Measurements from ENCODE around the gene TTLL6. TPM values are rescaled to one million over a fixed set of nuclear protein-coding genes. Genes with fewer than 3 reads are reported as not detected.

The TTLL6 gene
- total RNA-seq, 1 donor from 2014 or later: not detected

DNA sequence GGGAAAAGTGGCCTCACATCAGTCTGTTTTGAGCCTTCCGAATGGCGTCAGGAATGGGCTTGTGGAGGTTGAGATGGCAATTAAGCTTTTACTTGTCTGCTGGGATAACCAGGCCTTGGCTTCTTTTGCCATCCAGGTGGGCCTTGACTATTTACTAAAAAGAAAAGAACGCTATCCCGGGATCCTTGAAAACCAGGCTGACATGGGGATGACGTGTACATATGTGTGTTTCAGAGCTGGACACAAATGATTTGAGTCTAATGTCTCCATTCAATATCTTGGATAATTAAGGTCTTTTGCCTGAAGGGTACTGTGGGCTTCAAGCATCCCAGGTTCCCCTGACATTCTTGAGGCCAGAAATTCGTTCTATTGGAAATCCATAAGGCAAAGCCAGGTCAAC lies 55.9 kb downstream of the TTLL6 start:
- no peak overlapping the region for H3K4me3 Mint-ChIP-seq (ENCODE audit: unreplicated experiment)
- DNase-seq (ENCODE audit: extremely low spot score, unreplicated experiment): no peak
- no peaks in the 10 kb centered on the region for H3K4me1 Mint-ChIP-seq (ENCODE audit: unreplicated experiment)
- H3K27ac Mint-ChIP-seq (ENCODE audit: unreplicated experiment): no peak overlapping the region
- no peaks in the 10 kb centered on the region for H3K9me3 Mint-ChIP-seq (ENCODE audit: unreplicated experiment)
- H3K36me3 Mint-ChIP-seq (ENCODE audit: unreplicated experiment): no peaks in the 10 kb centered on the region
- TF ChIP-seq, protein P1, sequence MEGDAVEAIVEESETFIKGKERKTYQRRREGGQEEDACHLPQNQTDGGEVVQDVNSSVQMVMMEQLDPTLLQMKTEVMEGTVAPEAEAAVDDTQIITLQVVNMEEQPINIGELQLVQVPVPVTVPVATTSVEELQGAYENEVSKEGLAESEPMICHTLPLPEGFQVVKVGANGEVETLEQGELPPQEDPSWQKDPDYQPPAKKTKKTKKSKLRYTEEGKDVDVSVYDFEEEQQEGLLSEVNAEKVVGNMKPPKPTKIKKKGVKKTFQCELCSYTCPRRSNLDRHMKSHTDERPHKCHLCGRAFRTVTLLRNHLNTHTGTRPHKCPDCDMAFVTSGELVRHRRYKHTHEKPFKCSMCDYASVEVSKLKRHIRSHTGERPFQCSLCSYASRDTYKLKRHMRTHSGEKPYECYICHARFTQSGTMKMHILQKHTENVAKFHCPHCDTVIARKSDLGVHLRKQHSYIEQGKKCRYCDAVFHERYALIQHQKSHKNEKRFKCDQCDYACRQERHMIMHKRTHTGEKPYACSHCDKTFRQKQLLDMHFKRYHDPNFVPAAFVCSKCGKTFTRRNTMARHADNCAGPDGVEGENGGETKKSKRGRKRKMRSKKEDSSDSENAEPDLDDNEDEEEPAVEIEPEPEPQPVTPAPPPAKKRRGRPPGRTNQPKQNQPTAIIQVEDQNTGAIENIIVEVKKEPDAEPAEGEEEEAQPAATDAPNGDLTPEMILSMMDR (IDR thresholded peaks at IDR 0.05): no peak
- peaks cover 83% of the 10 kb centered on the region for H3K27me3 Mint-ChIP-seq (ENCODE audit: unreplicated experiment)

GRCh38 chr17:48760411-48760810 lies 56.6 kb downstream of the TTLL6 start:
- TF ChIP-seq, protein P1 (IDR thresholded peaks at IDR 0.05): no peak
- Mint-ChIP-seq H3K9me3 (ENCODE audit: unreplicated experiment) (no peaks in the 10 kb centered on the region), H3K4me3 (ENCODE audit: unreplicated experiment) (no peak overlapping the region), H3K36me3 (ENCODE audit: unreplicated experiment) (no peaks in the 10 kb centered on the region), H3K27ac (ENCODE audit: unreplicated experiment) (no peak overlapping the region), H3K27me3 (ENCODE audit: unreplicated experiment) (peaks cover 84% of the 10 kb centered on the region), H3K4me1 (ENCODE audit: unreplicated experiment) (no peaks in the 10 kb centered on the region)
- no peak for DNase-seq (ENCODE audit: extremely low spot score, unreplicated experiment)

GRCh38 chr17:48759288-48759687 lies 57.7 kb downstream of the TTLL6 start:
- Mint-ChIP-seq H3K36me3 (ENCODE audit: unreplicated experiment) (no peaks in the 10 kb centered on the region), H3K27me3 (ENCODE audit: unreplicated experiment) (peaks cover 85% of the 10 kb centered on the region), H3K4me3 (ENCODE audit: unreplicated experiment) (no peak overlapping the region), H3K27ac (ENCODE audit: unreplicated experiment) (no peak overlapping the region), H3K4me1 (ENCODE audit: unreplicated experiment) (no peaks in the 10 kb centered on the region), H3K9me3 (ENCODE audit: unreplicated experiment) (no peaks in the 10 kb centered on the region)
- no peak for DNase-seq (ENCODE audit: extremely low spot score, unreplicated experiment)
- TF ChIP-seq, protein P1 (IDR thresholded peaks at IDR 0.05): no peak

DNA sequence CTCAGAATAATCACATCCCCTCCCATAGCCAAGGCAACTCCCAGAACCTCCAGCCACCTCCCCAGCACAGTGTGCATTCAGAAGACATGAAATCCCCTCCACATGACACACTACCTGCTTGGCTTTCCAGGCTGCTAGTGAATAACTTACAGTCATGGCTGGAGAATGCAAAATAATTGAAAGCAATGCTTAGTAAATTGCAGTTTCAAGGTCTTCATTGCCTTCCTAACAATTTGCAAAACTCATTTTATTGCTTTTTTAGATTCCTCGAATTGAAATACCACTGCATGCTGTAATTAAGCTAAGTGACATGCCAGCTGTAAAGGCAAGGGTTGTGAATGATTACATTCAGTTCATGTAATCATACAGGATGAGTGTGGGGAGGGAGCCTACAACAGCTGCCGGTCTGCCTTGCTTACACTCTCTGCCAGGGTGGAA lies 59.5 kb downstream of the TTLL6 start:
- Mint-ChIP-seq H3K27me3 (ENCODE audit: unreplicated experiment) (peaks cover 84% of the 10 kb centered on the region), H3K27ac (ENCODE audit: unreplicated experiment) (no peak overlapping the region), H3K4me3 (ENCODE audit: unreplicated experiment) (no peak overlapping the region), H3K9me3 (ENCODE audit: unreplicated experiment) (no peaks in the 10 kb centered on the region), H3K36me3 (ENCODE audit: unreplicated experiment) (no peaks in the 10 kb centered on the region), H3K4me1 (ENCODE audit: unreplicated experiment) (no peaks in the 10 kb centered on the region)
- TF ChIP-seq, protein P1 (IDR thresholded peaks at IDR 0.05): no peak
- DNase-seq (ENCODE audit: extremely low spot score, unreplicated experiment): no peak

DNA sequence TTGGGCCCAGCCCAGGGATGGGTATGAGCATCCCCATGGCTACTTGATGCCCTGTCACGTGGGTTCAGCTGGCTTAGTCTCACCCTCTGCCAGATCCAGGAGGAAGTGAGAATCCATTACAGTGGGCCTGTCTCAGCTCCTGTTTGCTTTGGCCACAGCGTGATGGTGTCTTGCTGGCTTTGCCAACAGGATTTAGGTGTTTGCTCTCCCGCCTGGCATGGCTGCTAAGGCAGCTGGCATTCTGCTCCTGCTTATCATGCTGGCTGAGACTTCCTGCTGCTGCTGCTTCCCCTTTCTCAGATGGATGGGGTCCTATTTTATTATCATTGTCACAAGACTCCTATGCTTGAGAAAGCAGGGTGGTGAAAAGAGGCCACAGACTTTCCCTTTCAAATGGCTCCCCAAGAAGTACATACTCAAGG lies 60.2 kb downstream of the TTLL6 start:
- no peaks in the 10 kb centered on the region for H3K36me3 Mint-ChIP-seq (ENCODE audit: unreplicated experiment)
- no peaks in the 10 kb centered on the region for H3K4me1 Mint-ChIP-seq (ENCODE audit: unreplicated experiment)
- peaks cover 85% of the 10 kb centered on the region for H3K27me3 Mint-ChIP-seq (ENCODE audit: unreplicated experiment)
- no peak overlapping the region for H3K27ac Mint-ChIP-seq (ENCODE audit: unreplicated experiment)
- TF ChIP-seq, protein P1 (IDR thresholded peaks at IDR 0.05): no peak
- no peaks in the 10 kb centered on the region for H3K9me3 Mint-ChIP-seq (ENCODE audit: unreplicated experiment)
- DNase-seq (ENCODE audit: extremely low spot score, unreplicated experiment): no peak
- no peak overlapping the region for H3K4me3 Mint-ChIP-seq (ENCODE audit: unreplicated experiment)
